Esophagus squamous epithelium (tissue), 4 donors: ENCODE data around the gene SACM1L.

Experiments used
- POLR2A ChIP-seq, 4 donors: fragments of 450-650 bp; IDR thresholded peaks; one replicate each; pipeline ENCODE4 v1.6.1; 2017; ENCODE audit warnings: antibody characterized with exemption in 4 of 4, mild to moderate bottlenecking in 4 of 4, moderate library complexity in 3 of 4
- TF ChIP-seq, protein P1 (sequence below), 6 experiments: fragments of 450-650 bp in 4 of 6; fragments of 200-600 bp in 2 of 6; sonication (generic) in 2 of 6; IDR thresholded peaks; one replicate each; pipeline ENCODE4 v1.5.1; 2016 to 2019; ENCODE audit warnings: antibody characterized with exemption in 6 of 6, mild to moderate bottlenecking in 4 of 6, moderate library complexity in 4 of 6

DNA sequence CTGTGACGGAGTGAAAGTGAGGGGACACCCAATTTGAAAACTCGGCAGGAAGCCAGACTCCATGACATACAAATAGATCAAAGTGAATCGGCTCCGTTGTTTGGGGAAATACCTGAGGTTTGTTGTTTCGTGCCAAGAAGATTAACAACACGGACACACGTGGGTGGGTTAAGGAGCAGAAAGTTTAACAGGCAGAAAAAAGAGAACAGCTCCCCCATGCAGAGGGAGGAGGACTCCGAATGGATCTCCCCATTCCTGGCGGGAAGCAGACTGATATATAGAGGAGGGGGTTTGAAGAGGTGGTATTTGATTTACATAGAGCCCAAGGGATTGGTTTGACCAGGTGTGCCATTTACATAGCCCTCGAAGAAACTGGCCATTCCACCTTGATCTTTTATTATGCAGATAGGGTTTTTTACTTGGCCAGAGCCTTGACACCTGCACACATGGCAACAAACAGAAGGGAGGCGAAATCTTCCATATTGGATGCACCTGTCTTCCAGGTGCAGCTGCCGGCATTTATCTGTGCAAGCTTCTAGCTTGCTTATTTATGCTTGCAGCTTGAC, 4.8 kb upstream of the SACM1L start:
- TF ChIP-seq, protein P1, sequence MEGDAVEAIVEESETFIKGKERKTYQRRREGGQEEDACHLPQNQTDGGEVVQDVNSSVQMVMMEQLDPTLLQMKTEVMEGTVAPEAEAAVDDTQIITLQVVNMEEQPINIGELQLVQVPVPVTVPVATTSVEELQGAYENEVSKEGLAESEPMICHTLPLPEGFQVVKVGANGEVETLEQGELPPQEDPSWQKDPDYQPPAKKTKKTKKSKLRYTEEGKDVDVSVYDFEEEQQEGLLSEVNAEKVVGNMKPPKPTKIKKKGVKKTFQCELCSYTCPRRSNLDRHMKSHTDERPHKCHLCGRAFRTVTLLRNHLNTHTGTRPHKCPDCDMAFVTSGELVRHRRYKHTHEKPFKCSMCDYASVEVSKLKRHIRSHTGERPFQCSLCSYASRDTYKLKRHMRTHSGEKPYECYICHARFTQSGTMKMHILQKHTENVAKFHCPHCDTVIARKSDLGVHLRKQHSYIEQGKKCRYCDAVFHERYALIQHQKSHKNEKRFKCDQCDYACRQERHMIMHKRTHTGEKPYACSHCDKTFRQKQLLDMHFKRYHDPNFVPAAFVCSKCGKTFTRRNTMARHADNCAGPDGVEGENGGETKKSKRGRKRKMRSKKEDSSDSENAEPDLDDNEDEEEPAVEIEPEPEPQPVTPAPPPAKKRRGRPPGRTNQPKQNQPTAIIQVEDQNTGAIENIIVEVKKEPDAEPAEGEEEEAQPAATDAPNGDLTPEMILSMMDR (IDR thresholded peaks at IDR 0.05), result no peak
- no peak for TF ChIP-seq POLR2A (IDR thresholded peaks at IDR 0.05)
